Right lobe of liver (tissue), 6 donors: ENCODE data around the gene CNTN5. TPM values are rescaled to one million over a fixed set of nuclear protein-coding genes. Genes with fewer than 3 reads are reported as not detected.

Source experiments
- ATAC-seq, 4 donors: fragments of 200-7000 bp; cut with Tn5 transposase; one replicate each; pipeline ENCODE4 v1.9.1; 2020; ENCODE audit warnings: mild to moderate bottlenecking in 4 of 4, moderate library complexity in 4 of 4
- DNase-seq, 3 donors: peaks; one replicate each; pipeline ENCODE4 v3.0.0-alpha.2; 2020
- H3K27ac ChIP-seq, 3 donors: fragments of 200-600 bp; one replicate each; pipeline ENCODE4 v1.8.0; 2022
- H3K27me3 ChIP-seq, 2 donors: fragments of 200-600 bp; one replicate each; pipeline ENCODE4 v1.8.0; 2022
- H3K36me3 ChIP-seq, 4 donors: fragments of 200-600 bp; sonication (generic) in 1 of 4; one replicate each; pipeline versions ENCODE4 v1.5.1 to v1.8.0; 2017 to 2022; ENCODE audit warnings: control low read depth in 1 of 4
- H3K4me1 ChIP-seq, 4 donors: fragments of 200-600 bp; sonication (generic) in 1 of 4; one replicate each; pipeline versions ENCODE4 v1.5.1 to v1.8.0; 2017 to 2022; ENCODE audit warnings: control low read depth in 1 of 4
- H3K4me3 ChIP-seq, 3 donors: fragments of 200-600 bp; one replicate each; pipeline ENCODE4 v1.8.0; 2022
- H3K9me3 ChIP-seq, 4 donors: fragments of 200-600 bp; sonication (generic) in 1 of 4; one replicate each; pipeline versions ENCODE4 v1.5.1 to v1.8.0; 2017 to 2022; ENCODE audit warnings: control low read depth in 1 of 4
- POLR2A ChIP-seq: fragments of 450-650 bp; IDR thresholded peaks from one replicate; pipeline ENCODE4 v1.6.1; 2017; ENCODE audit warnings: antibody characterized with exemption, mild to moderate bottlenecking
- whole genome bisulfite sequencing: methylation state at CpG from one replicate; pipeline ENCODE4 v1.1.6; 2018; ENCODE audit warnings: low coverage, low lambda C conversion rate; ENCODE audit not compliant: insufficient coverage; ENCODE audit errors: missing lambda C conversion rate; 5-methylcytosine and 5-hydroxymethylcytosine counted together
- intact Hi-C, 2 donors: fragments of 100-400 bp; cut with DNase I; formaldehyde crosslinking; loops; one replicate each; pipeline versions ENCODE4 v1.11.2 to v1.14.1; 2022
- total RNA-seq, 6 experiments: library from RNA; depleted of rRNA in 2 of 6; stranded (reverse); fragments of >200 nt in 2 of 6; fragmentation: NEBNext Ultra II Directional in 3 of 6; extraction: Animal tissue kit (Norgen Biotek cat#: 25700) in 3 of 6; gene quantifications; one replicate each; pipeline versions ENCODE4 v1.1.0 to v1.2.4, GENCODE V29; 2016 to 2023
- TF ChIP-seq, protein P1 (sequence below), 4 donors: fragments of 200-600 bp in 3 of 4; fragments of 450-650 bp in 1 of 4; IDR thresholded peaks; one replicate each; pipeline versions ENCODE4 v1.5.1 to v1.8.0; 2016 to 2022; ENCODE audit warnings: antibody characterized with exemption in 4 of 4, mild to moderate bottlenecking in 2 of 4
- donor health status: DM: no; HTN: yes; CAD: no.
- donor health status: DM: no; HTN: no; CAD: no.
- donor health status: DM: no; HTN: no; CAD: no.
- donor health status: DM: no; HTN: yes; CAD: no.
- donor health status: DM: no; HTN: yes; CAD: no.

The CNTN5 gene
- total RNA-seq, 6 experiments from 2014 or later: 0.13 to 0.19 TPM; not detected in 4

DNA sequence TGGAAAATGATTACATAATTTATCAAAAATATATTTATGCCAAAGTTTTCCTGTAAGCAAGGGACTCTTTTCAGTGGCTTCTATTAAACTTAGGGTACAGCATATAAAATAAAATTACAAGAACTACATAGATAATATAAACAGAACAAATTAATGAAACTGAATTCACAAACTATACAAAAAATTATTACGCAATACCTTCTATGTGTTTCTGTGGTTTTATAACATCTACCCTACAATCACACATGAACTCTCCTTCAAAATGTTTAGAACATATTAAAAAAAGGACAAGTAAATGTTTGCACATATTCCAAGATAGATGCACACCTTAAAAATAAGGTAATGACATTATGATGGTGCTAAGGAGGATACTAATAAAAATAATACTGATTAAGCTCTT is 235.9 kb downstream of the CNTN5 start:
- intact Hi-C loops: no loop called here

DNA sequence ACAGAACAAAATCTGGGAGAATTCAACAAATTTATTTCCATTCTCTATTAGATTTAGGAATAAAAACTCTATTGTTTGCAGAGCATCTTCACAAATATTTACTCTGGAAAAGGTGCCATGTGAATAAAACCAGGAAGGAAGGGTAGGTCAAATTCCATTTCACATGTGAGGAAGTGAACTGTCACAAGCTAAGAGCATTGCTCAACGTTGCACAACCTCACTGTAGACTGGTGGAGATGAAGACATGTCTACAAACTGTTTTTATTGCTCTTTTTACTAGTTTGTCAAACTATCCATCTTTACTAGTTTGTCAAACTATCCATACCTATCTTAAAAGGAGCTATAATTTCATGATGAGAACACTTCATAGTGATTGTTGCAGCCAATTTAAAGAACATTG is 236.4 kb downstream of the CNTN5 start:
- H3K9me3 ChIP-seq: peaks cover 0 to 4% (median 0%) of the 10 kb centered on the region in 4 donors
- H3K4me1 ChIP-seq: peaks cover 0 to 15% (median 2%) of the 10 kb centered on the region in 4 donors
- H3K36me3 ChIP-seq: no peaks in the 10 kb centered on the region
- intact Hi-C loops: no loop called here
- no peak overlapping the region for H3K4me3 ChIP-seq
- TF ChIP-seq POLR2A: no peak
- TF ChIP-seq, protein P1, sequence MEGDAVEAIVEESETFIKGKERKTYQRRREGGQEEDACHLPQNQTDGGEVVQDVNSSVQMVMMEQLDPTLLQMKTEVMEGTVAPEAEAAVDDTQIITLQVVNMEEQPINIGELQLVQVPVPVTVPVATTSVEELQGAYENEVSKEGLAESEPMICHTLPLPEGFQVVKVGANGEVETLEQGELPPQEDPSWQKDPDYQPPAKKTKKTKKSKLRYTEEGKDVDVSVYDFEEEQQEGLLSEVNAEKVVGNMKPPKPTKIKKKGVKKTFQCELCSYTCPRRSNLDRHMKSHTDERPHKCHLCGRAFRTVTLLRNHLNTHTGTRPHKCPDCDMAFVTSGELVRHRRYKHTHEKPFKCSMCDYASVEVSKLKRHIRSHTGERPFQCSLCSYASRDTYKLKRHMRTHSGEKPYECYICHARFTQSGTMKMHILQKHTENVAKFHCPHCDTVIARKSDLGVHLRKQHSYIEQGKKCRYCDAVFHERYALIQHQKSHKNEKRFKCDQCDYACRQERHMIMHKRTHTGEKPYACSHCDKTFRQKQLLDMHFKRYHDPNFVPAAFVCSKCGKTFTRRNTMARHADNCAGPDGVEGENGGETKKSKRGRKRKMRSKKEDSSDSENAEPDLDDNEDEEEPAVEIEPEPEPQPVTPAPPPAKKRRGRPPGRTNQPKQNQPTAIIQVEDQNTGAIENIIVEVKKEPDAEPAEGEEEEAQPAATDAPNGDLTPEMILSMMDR (IDR thresholded peaks at IDR 0.05): no peak
- ATAC-seq: peak; percentile 93 to 100 (median 100)
- DNase-seq: peak in 2 of 3 donors; percentile 27 to 76
- H3K27me3 ChIP-seq: no peaks in the 10 kb centered on the region
- peak overlapping the region in 2 of 3 donors; percentile 35 to 60 for H3K27ac ChIP-seq
- 11% methylated on average over 1 of the region's 1 CpG for WGBS

More for the DNA sequence above, 235.9 kb downstream of the CNTN5 start:
- Histone ChIP-seq H3K36me3 (no peaks in the 10 kb centered on the region), H3K4me1 (peaks cover 0 to 15% (median 2%) of the 10 kb centered on the region in 4 donors), H3K9me3 (peaks cover 0 to 4% (median 0%) of the 10 kb centered on the region in 4 donors), H3K4me3 (no peak overlapping the region), H3K27ac (peak overlapping the region in 2 of 3 donors; percentile 35 to 60), H3K27me3 (no peaks in the 10 kb centered on the region)
- no peak for TF ChIP-seq POLR2A
- TF ChIP-seq, protein P1 (IDR thresholded peaks at IDR 0.05): no peak
- 92% methylated on average over 1 of the region's 1 CpG for WGBS
- peak in 3 of 4 donors; percentile 23 to 41 (median 25) for ATAC-seq
- DNase-seq: no peak

DNA sequence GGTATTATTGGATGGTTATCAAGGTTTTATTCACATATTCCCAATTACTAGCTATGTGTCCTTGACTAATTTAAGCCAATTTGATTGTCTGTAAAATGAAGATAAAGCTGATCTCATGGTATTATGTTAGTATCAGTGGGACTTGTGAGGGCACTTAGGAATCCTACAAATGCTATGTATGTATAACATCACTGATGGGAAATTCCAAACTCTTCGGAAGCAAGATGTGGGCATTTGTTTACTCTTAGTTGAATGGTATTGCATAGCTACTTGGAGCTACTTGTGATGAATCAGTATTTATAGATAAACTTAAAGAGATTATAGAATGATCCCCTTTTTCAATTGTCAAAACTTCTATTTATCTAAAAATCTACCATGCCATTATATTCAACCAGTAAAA is 239.9 kb downstream of the CNTN5 start:
- Histone ChIP-seq H3K4me1 (peaks cover 0 to 15% (median 2%) of the 10 kb centered on the region in 4 donors), H3K9me3 (peaks cover 0 to 4% (median 0%) of the 10 kb centered on the region in 4 donors), H3K4me3 (no peak overlapping the region), H3K27me3 (no peaks in the 10 kb centered on the region), H3K36me3 (no peaks in the 10 kb centered on the region), H3K27ac (no peak overlapping the region)
- WGBS: 80% methylated on average over 1 of the region's 1 CpG
- DNase-seq: no peak
- no peak for TF ChIP-seq POLR2A
- TF ChIP-seq, protein P1 (IDR thresholded peaks at IDR 0.05): no peak
- no peak for ATAC-seq
- intact Hi-C loops: no loop called here

DNA sequence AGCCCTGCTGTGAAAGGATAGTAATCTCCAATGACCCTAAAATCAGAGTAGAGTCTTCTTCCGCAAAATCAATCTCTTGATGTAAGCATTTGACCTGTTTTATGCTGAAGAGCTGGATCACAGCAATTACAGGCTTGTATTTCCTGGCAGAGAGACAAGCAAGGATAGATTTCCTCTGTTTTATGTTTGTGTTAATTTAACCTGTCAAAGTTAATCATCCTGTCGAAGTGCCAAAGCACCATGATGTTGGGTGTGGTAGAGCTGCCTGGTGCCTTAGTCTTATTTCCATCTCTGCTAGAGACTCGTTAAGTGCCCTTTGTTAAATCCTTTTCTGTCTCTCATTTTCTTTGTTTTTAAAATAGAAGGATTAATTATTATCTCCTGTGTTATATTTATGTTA is 248.1 kb downstream of the CNTN5 start:
- WGBS: 40% methylated on average over 3 of the region's 3 CpGs
- no peaks in the 10 kb centered on the region for H3K27me3 ChIP-seq
- no peak for ATAC-seq
- no peak overlapping the region for H3K27ac ChIP-seq
- H3K4me1 ChIP-seq: no peaks in the 10 kb centered on the region
- H3K36me3 ChIP-seq: no peaks in the 10 kb centered on the region
- DNase-seq: no peak
- H3K4me3 ChIP-seq: no peak overlapping the region
- intact Hi-C loops: no loop called here
- TF ChIP-seq POLR2A: no peak
- TF ChIP-seq, protein P1 (IDR thresholded peaks at IDR 0.05): no peak
- no peaks in the 10 kb centered on the region for H3K9me3 ChIP-seq

DNA sequence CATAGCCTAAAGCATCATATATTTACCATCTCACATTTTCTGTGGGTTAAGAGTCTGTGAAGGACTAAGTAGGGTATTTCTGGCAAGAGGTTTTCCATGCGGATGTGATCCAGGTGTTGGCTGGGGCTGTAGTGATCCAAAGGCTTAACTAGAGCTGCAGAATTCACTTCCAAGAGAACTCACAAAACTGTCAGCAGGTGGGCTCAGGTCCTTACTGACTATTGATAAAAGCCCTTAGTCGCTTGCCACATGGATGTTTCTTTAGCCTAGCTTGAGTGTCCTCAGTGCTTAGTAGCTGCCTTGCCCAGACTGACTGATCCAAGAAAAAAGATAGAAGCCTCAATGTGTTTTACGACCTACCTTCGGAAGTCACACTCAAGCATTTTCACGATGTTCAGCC is 250.8 kb downstream of the CNTN5 start:
- DNase-seq (no peak), ATAC-seq (no peak)
- Histone ChIP-seq H3K9me3 (no peaks in the 10 kb centered on the region), H3K4me1 (no peaks in the 10 kb centered on the region), H3K27me3 (no peaks in the 10 kb centered on the region), H3K4me3 (no peak overlapping the region), H3K27ac (no peak overlapping the region), H3K36me3 (no peaks in the 10 kb centered on the region)
- WGBS: 88% methylated on average over 4 of the region's 5 CpGs
- TF ChIP-seq, protein P1 (IDR thresholded peaks at IDR 0.05): no peak
- intact Hi-C loops: no loop called here
